Measurements from ENCODE around the gene CENPX. TPM values are rescaled to one million over a fixed set of nuclear protein-coding genes. Genes with fewer than 3 reads are reported as not detected.
A peak's percentile ranks its signal among the peaks of the same experiment; 100 is the strongest.

Gene CENPX
- total and polyA plus RNA-seq, 2 of the 13 experiments (the other 11 are each of a cell fraction or from before 2014, with no cell fraction given), result 92.7 to 170 TPM

DNA sequence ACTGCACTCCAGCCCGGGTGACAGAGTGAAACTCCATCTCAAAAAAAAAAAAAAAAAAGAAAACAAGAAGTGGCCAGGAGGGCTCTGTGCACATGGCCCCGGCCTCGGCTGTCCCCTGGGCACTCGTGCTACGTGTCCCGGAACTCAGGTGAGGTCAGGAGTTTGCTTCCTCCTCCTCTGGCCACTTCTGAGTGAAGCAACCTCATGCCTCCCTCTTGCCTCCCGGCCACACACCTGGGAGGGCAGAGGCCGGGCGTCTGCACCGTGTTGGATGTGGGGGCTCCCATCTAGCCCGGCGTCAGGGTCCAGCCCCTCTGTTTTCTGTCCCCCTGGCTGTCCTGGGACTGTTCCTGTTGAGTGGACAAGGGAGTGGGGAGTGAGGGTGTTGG, 23.1 kb downstream of the CENPX start (continued):
- TF ChIP-seq, protein P1, sequence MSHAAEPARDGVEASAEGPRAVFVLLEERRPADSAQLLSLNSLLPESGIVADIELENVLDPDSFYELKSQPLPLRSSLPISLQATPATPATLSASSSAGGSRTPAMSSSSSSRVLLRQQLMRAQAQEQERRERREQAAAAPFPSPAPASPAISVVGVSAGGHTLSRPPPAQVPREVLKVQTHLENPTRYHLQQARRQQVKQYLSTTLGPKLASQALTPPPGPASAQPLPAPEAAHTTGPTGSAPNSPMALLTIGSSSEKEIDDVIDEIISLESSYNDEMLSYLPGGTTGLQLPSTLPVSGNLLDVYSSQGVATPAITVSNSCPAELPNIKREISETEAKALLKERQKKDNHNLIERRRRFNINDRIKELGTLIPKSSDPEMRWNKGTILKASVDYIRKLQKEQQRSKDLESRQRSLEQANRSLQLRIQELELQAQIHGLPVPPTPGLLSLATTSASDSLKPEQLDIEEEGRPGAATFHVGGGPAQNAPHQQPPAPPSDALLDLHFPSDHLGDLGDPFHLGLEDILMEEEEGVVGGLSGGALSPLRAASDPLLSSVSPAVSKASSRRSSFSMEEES (CRISPR knock-in tag; IDR thresholded peaks at IDR 0.05), result peak; percentile 87
- TF ChIP-seq GABPA (IDR thresholded peaks at IDR 0.05; ENCODE audit: low read depth, low read length), result no peak
- TF ChIP-seq GABPA (CRISPR knock-in tag; IDR thresholded peaks at IDR 0.05; ENCODE audit: low read depth), result peak; percentile 82
- peak; percentile 87 for TF ChIP-seq RARA (CRISPR knock-in tag; IDR thresholded peaks at IDR 0.05)
- TF ChIP-seq ZNF605 (CRISPR knock-in tag; IDR thresholded peaks at IDR 0.05), result 0 out of 2 replicates have a peak, but pooled peaks have one; percentile 6
- peak; percentile 90 for TF ChIP-seq NR2C2 (CRISPR knock-in tag; IDR thresholded peaks at IDR 0.05; ENCODE audit: borderline replicate concordance)
- 0 out of 2 replicates have a peak, but pooled peaks have one; percentile 17 for TF ChIP-seq TMF1 (CRISPR knock-in tag; IDR thresholded peaks at IDR 0.05; ENCODE audit: low read depth)
- 0 out of 2 replicates have a peak, but pooled peaks have one; percentile 23 for TF ChIP-seq MIXL1 (CRISPR knock-in tag; IDR thresholded peaks at IDR 0.05)
- peak; percentile 22; the same call in 1 of the 2 replicates for TF ChIP-seq FOSL2 (CRISPR knock-in tag; IDR thresholded peaks at IDR 0.05)
- TF ChIP-seq NFIC (IDR thresholded peaks at IDR 0.05; ENCODE audit: low read length), result no peak
- TF ChIP-seq KAT8 (CRISPR knock-in tag; IDR thresholded peaks at IDR 0.05), result 0 out of 2 replicates have a peak, but pooled peaks have one; percentile 43
- no peak for TF ChIP-seq RAD21 (CRISPR knock-in tag; IDR thresholded peaks at IDR 0.05)
- peak; percentile 52; the same call in 1 of the 2 replicates for TF ChIP-seq ZNF709 (CRISPR knock-in tag; IDR thresholded peaks at IDR 0.05)
- TF ChIP-seq, protein P2, sequence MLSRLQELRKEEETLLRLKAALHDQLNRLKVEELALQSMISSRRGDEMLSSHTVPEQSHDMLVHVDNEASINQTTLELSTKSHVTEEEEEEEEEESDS (CRISPR knock-in tag; IDR thresholded peaks at IDR 0.05; ENCODE audit: borderline replicate concordance), result peak; percentile 78; the same call in 1 of the 2 replicates
- no peak for TF ChIP-seq HDAC1 (CRISPR knock-in tag; IDR thresholded peaks at IDR 0.05)
- peak; percentile 76 for TF ChIP-seq SAP130 (CRISPR knock-in tag; IDR thresholded peaks at IDR 0.05; ENCODE audit: low read depth)
- TF ChIP-seq CBX1 (IDR thresholded peaks at IDR 0.05; ENCODE audit: low read depth), result peak; percentile 9
- no peak for TF ChIP-seq ZSCAN20 (CRISPR knock-in tag; IDR thresholded peaks at IDR 0.05; ENCODE audit: borderline replicate concordance)
- no peak for TF ChIP-seq TP53 (CRISPR knock-in tag; conservative IDR thresholded peaks at IDR 0.05)
- 0 out of 2 replicates have a peak, but pooled peaks have one; percentile 12 for TF ChIP-seq HMG20A (CRISPR knock-in tag; IDR thresholded peaks at IDR 0.05; ENCODE audit: borderline replicate concordance)
- TF ChIP-seq, protein P3, sequence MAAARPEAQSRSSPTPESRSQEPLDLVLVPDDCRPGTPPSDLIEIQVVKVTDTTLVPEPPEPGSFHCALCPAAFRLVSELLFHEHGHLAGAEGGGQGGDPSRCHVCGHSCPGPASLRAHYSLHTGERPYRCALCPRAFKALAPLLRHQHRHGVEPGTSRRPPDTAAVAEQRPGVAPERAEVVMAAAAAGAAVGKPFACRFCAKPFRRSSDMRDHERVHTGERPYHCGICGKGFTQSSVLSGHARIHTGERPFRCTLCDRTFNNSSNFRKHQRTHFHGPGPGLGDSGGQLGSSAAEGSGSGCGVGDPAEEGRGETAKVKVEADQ (CRISPR knock-in tag; IDR thresholded peaks at IDR 0.05; ENCODE audit: borderline replicate concordance), result 0 out of 2 replicates have a peak, but pooled peaks have one; percentile 3
- peak; percentile 80; the same call in 1 of the 2 replicates for TF ChIP-seq HES4 (CRISPR knock-in tag; IDR thresholded peaks at IDR 0.05; ENCODE audit: borderline replicate concordance)
- TF ChIP-seq, protein P4, sequence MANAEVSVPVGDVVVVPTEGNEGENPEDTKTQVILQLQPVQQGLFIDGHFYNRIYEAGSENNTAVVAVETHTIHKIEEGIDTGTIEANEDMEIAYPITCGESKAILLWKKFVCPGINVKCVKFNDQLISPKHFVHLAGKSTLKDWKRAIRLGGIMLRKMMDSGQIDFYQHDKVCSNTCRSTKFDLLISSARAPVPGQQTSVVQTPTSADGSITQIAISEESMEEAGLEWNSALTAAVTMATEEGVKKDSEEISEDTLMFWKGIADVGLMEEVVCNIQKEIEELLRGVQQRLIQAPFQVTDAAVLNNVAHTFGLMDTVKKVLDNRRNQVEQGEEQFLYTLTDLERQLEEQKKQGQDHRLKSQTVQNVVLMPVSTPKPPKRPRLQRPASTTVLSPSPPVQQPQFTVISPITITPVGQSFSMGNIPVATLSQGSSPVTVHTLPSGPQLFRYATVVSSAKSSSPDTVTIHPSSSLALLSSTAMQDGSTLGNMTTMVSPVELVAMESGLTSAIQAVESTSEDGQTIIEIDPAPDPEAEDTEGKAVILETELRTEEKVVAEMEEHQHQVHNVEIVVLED (CRISPR knock-in tag; IDR thresholded peaks at IDR 0.05; ENCODE audit: borderline replicate concordance), result no peak
- TF ChIP-seq, protein P5, sequence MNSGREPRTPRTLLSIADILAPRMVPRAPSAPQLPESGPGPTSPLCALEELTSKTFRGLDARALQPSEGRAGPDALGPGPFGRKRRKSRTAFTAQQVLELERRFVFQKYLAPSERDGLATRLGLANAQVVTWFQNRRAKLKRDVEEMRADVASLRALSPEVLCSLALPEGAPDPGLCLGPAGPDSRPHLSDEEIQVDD (CRISPR knock-in tag; IDR thresholded peaks at IDR 0.05; ENCODE audit: borderline replicate concordance), result no peak
- TF ChIP-seq ELF1 (CRISPR knock-in tag; IDR thresholded peaks at IDR 0.05), result 0 out of 2 replicates have a peak, but pooled peaks have one; percentile 40
- TF ChIP-seq ZNF737 (CRISPR knock-in tag; IDR thresholded peaks at IDR 0.05; ENCODE audit: borderline replicate concordance), result no peak
- TF ChIP-seq ETV5 (CRISPR knock-in tag; IDR thresholded peaks at IDR 0.05; ENCODE audit: borderline replicate concordance), result peak; percentile 86
- no peak for TF ChIP-seq RORA (CRISPR knock-in tag; IDR thresholded peaks at IDR 0.05)
- TF ChIP-seq ZNF749 (CRISPR knock-in tag; IDR thresholded peaks at IDR 0.05; ENCODE audit: borderline replicate concordance), result 0 out of 2 replicates have a peak, but pooled peaks have one; percentile 42

Data from HepG2 (cell line).